Dermis microvascular lymphatic vessel endothelial cell (primary cell): ENCODE data around the gene ITPR2. TPM values are rescaled to one million over a fixed set of nuclear protein-coding genes. Genes with fewer than 3 reads are reported as not detected.
"Not testable (repeated sequence)": the region's sequence is repeated elsewhere in the genome, so short reads cannot be mapped to it uniquely, and the experiment has no call there.

Source experiments
- DNase-seq, 2 donors: peaks; one replicate each; pipeline versions ENCODE4 v3.0.0 to v3.0.0-alpha.2; 2010; ENCODE audit warnings: low read depth in 2 of 2
- total RNA-seq: library from RNA; depleted of rRNA; stranded (reverse); fragments of >200 nt; gene quantifications from 2 replicates; pipeline ENCODE4 v1.2.1, GENCODE V29; 2014

Gene ITPR2
- total RNA-seq, 1 donor from 2014 or later, result 28.0 TPM

GRCh38 chr12:26678697-26679660, 154.0 kb downstream of the ITPR2 start:
- peak; percentile 70 to 83 for DNase-seq

- DNase-seq, result not testable (repeated sequence)
These were observed 161.5 kb downstream of the ITPR2 start for GRCh38 chr12:26671487-26671886.

DNA sequence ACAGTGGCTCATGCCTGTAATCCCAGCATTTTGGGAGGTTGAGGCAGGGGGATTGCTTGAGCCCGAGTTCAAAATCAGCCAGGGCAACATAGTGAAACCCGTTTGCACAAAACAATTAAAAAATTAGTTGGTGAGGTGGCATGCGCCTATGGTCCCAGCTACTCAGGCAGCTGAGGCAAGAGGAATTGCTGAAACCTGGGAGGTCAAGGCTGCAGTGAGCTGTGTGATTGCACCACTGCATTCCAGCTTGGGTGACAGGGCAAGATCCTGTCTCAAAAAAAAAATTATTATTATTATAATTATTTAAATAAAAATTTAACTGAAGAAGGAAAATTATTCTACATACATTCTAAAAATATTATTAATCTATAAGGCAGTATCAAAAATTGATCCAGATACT, 164.1 kb downstream of the ITPR2 start:
- DNase-seq, result no peak

GRCh38 chr12:26668230-26668629, 164.8 kb downstream of the ITPR2 start:
- no peak for DNase-seq

DNA sequence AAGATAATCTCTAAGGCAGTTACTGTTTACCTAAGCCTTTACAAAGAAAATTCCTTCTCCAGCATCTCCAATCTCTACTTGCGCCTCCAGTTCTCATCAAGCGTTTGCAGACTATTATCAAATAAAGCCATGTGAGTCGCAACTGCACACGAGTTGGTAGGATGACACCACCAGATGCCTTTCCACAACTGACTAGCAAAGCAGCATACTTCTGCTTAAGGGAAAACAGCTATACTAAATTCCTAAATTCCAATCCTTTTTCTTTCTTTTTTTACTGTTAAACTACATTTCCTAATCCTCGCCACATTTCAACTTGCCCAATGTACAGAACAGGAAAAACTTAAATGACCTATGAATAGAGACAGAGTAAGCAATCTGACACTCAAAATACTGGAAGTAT, 166.7 kb downstream of the ITPR2 start:
- no peak for DNase-seq

DNA sequence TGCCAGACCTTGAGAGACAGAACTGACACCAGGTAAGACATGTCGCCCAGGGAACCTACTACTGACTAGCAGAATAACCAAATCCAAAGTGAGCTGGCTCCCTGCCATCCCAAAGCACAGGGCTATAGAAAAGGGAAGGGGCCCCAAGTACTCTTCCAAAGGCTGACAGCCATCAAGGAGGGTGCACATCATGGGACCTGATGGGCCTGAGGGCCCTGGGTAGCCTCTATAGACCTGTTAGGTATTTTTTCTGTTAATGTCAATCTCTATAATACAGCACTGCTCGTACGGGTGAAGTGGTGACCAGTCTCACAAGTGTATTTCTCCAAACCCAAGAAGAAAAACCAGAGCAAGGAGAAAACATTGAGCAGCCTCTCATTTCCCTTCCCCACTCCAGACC, 171.6 kb downstream of the ITPR2 start:
- no peak for DNase-seq

DNA sequence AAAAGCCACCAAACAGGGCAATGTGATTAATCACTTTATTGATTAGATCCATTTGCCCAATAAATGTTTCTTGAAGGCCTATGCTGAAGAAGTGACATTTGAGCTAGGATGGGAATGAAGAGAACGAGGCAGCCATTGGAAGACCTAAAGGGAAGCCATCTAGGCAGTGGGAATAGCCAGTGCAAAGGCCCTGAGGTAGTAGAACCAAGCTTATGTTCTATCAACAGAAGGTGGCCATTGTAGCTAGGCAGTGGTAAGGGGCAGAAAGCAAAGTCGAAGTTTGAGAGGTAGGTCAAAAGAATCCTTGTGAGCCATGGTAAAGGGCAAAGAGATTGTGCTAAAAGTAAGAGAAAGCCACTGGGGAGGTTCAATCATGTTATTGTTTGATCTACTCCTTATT, 173.1 kb downstream of the ITPR2 start:
- no peak for DNase-seq

DNA sequence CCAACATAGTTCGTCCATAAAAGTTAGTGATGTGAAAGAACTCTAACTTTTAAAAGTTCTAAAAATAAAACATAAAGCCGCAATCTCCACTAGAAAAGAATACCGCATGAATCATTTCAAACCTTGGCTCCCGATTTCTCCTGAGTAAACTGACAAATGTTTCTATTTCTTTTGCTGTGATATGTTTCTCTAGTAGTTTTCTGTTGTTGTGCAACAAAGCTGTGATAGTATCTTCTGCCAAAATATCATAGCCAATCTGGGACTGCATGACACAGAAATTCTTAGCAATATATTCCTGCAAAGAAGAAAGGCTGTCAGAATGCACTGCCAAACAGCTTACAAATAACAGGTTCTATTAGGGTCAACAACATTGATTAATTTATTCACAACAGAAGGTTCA, 174.0 kb downstream of the ITPR2 start:
- DNase-seq, result no peak

DNA sequence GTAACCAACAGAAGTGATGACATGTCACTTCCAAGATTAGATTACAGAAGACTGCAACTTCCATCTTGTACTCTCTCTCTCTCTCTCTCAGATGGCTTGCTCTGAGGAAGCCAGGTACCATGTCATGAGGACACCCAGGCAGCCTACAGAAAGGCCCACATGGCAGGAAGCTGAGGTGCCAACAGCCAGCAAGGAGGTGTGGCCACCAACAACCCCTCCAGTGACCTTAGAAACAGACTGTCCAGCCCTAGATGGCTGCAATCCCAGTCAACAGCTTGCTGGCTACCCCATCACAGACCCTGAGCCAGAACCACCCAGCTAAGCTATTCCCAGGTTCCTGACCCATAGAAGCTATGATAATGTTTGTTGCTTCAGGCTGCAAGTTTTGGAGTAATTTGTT, 178.4 kb downstream of the ITPR2 start:
- no peak for DNase-seq

GRCh38 chr12:26651566-26652188, 181.3 kb downstream of the ITPR2 start:
- DNase-seq, result peak; percentile 66 to 78

GRCh38 chr12:26651036-26651435, 182.0 kb downstream of the ITPR2 start:
- DNase-seq, result no peak

GRCh38 chr12:26648999-26649398, 184.0 kb downstream of the ITPR2 start:
- DNase-seq, result peak in 1 of 2 donors; percentile 29

GRCh38 chr12:26648584-26648983, 184.4 kb downstream of the ITPR2 start:
- DNase-seq, result peak; percentile 60 to 90

DNA sequence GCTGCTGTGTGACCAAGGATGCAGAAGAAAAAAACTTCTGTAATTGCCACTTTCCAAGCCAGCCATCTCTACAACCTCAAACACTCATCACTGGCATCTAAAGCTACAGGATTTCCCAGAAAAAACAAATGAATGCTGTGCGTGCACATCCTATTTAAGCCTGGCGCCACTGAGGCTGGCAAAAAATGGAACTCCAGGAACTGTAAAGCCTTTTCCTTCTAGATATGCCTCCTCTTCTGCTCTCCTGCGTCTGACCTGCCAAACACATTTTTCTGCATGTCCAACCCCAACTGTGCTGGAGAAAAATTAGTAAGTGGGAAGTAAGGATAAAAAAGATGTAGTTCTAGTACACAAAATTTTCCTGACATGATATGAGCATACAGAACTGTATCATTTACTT, 184.9 kb downstream of the ITPR2 start:
- peak; percentile 35 to 48 for DNase-seq

DNA sequence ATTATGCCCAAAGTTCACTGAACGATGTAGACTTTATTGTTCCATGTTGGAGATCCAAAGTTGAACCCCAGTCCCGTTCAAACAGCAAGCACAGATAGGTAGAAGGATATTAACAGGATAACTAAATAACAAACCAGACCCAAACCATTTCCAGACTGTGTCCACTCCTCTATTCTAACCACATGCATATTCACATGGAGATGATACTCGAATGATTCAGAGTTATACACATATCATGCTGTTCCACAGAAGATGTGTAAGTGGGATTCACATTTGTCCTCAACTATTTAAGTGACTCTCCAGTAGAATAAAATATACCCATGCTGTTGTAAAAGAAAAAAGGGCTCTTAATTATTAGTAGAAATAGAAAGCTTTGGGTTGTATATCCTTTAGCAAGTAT, 185.9 kb downstream of the ITPR2 start:
- DNase-seq, result no peak

DNA sequence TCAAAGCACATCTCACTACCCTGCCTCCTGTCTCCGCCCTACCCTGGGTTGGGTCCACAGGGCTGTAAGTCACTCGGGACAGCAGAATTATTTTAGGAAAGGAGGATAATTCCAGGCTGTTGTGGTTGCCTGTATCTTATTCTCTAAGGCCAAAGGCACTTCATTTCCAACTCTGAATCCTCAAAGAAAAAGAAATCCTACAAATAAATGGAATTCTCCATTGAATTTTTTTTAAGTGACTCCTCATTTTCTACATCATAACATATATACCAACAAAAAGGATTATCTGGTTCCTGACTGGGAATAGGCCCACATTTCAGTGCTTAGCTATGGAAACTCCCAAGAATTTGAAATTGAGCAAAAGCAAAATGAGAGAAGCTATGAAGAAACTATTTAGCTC, 186.4 kb downstream of the ITPR2 start:
- no peak for DNase-seq

- not testable (repeated sequence) for DNase-seq
These were observed 188.6 kb downstream of the ITPR2 start for GRCh38 chr12:26644376-26644775.

- no peak for DNase-seq
These were observed 189.3 kb downstream of the ITPR2 start for GRCh38 chr12:26643532-26644315.

- DNase-seq, result no peak
These were observed 190.6 kb downstream of the ITPR2 start for GRCh38 chr12:26642361-26642760.

DNA sequence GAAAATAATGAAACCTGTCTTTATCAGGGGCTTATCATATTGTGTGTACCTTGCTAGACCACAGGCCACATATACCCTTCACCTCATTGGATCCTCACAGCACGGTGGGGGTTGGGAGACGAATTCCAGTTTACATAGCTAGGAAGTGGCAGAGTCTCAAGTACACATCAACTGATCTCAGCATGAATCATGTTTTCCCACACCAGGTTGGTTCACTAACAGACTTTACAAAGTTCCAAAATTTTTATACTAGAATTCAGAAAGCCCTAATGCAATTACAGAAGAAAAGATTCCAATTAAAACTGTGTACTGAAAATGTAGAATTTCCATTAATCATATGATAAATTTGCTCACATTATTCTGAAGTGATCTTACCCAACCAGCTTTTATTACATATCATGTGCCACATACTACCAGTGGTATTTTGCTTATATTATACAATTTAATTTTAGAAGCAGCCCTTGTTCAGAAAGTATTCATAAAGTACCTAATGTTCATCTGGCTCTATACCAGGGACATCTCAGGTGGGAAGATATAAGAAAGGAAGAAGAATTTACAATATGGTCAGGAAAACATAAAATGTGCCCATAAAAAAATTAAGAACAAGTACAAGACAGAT, 196.2 kb downstream of the ITPR2 start:
- peak in 1 of 2 donors; percentile 73 for DNase-seq

GRCh38 chr12:26633591-26634210, 199.3 kb downstream of the ITPR2 start:
- DNase-seq, result no peak
